GM12872 (cell line): Measurements from ENCODE around the gene CCNQ.

Experiments
- TF ChIP-seq, protein P1 (sequence below): IDR thresholded peaks from 3 replicates; pipeline ENCODE4 v1.5.1; 2011; ENCODE audit warnings: low read depth, mild to moderate bottlenecking, low read length, moderate library complexity; ENCODE audit not compliant: insufficient read depth

Gene CCNQ

DNA sequence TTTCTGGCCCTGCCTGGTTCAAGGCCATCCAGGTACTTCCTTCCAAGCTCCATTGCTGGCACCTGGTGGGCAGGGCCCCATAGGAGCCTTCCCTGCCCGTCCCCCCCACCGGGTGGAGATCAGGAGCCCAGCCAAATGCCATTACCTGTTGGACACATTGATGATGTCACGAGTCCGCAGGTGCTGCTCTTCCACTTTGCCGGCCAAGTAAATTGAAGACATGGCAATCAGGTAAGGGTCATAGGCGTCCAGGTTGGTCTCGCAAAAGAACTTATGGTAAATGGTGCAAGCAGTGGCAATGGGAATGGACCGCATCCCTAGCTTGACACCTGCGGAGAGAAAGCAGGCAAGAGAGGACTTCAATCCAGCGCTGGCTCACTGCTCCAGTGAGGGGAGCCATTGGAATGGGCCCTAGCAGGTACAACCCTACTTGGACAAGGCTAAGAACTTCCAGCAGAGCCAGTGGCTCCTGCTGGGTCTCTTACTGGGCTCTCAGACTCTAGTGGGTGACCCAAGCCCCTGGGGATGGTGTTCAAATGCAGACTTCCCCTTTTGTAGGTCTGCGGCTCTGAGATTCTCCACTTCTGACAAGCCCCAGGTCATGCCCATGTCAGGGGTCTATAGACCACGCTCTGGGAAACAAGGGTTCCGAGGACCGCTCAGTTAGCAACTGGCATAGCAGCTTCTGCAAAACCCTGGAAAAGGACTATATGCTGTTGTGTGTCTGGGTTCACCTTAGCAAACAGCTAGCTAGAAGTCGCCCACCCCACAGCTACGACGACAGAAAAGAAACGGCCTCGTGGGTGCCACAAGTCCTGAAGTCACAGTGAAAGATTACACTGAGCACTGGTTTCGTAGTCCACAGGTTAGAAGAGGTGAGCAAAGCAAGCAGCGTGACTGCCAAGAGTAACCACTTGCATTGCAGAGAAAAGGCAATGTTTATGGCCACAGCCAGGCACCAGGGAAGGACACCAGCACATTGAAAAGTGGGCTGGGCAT, 2.8 kb downstream of the CCNQ start:
- TF ChIP-seq, protein P1, sequence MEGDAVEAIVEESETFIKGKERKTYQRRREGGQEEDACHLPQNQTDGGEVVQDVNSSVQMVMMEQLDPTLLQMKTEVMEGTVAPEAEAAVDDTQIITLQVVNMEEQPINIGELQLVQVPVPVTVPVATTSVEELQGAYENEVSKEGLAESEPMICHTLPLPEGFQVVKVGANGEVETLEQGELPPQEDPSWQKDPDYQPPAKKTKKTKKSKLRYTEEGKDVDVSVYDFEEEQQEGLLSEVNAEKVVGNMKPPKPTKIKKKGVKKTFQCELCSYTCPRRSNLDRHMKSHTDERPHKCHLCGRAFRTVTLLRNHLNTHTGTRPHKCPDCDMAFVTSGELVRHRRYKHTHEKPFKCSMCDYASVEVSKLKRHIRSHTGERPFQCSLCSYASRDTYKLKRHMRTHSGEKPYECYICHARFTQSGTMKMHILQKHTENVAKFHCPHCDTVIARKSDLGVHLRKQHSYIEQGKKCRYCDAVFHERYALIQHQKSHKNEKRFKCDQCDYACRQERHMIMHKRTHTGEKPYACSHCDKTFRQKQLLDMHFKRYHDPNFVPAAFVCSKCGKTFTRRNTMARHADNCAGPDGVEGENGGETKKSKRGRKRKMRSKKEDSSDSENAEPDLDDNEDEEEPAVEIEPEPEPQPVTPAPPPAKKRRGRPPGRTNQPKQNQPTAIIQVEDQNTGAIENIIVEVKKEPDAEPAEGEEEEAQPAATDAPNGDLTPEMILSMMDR, result no peak

DNA sequence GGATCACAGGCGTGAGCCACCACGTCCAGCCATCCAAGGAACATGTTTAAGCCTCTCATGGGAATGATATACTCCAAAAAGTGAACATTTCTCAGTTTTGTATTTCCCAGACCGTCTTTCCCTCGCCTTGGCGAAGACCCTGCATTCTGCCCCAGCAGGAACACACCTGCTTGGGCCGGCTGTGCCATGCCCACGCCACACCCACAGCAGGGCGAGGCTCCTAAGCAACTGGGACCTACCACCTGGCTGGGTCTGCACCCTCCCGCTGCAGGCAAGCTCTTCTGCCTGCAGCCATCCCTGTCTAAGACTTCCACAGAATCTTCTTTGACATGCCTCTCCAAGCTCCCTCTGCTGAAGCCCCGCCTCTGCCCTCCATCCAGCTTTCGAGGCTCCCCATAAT, 3.6 kb downstream of the CCNQ start:
- TF ChIP-seq, protein P1, result no peak

DNA sequence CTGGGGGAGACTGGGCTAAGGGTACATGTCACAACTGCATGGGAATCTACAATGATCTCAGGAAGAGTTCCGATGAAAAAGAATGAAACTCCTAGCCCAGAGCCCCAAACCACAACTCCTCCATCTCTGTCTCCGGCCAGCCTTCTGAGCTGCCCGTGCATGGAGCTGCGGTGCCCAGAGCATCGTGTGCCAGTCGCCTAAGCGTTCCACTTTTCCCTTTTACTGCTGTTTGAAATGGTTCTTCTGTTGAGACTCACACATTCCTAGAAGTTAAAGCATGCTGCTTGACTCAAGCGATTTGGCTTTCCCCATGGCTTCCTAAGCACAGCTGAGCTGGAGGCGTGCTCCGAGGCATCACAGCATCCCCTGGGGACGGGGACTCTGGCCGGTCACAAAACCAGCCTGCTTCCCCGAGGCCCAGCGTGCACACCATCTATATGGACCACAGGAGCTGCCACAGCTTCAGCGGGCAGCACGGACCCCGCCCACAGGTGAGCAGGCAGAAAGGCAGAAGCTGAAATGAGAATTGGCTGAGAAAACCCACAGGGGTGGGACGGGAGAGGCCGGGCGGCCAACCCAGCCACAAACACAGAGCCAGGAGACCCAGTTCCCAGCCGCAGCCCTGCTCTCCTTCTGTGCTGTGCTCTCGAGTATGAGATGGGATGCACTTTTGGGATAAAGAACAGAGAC, 5.0 kb downstream of the CCNQ start:
- TF ChIP-seq, protein P1, result no peak

DNA sequence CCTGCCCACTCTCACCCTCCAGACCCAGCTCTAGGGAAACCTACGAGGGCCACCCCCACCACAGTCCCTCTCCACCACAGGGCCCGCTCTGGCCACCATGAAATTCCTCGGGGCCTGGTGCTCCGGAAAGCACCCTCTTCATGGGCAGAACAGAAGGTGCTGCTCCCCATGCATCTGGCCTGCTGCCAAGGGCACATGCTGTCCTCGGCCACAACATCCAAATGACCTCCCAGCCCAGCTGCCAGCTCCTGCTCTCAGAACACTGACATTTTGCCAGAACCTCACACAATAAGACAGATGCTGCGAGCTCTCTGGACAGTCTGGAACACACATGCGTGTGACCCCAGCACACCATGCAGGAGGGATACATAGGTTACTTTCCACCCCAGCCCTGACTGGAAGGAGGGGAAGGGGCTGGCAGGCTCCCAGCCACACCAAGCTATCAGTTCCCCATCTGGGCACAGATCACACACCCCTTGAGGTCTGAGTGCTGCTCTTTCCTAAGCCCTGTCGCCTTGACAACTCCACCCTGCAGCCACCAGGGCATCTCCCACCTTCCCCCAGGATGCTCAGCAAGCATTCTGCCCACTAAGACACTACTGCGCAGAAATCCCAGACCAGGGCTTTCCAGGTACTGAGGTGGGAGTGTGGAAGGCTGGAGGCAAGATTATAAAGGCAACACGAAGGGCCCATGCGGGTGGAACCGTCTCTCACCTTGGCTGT, 5.8 kb downstream of the CCNQ start:
- TF ChIP-seq, protein P1, result no peak

DNA sequence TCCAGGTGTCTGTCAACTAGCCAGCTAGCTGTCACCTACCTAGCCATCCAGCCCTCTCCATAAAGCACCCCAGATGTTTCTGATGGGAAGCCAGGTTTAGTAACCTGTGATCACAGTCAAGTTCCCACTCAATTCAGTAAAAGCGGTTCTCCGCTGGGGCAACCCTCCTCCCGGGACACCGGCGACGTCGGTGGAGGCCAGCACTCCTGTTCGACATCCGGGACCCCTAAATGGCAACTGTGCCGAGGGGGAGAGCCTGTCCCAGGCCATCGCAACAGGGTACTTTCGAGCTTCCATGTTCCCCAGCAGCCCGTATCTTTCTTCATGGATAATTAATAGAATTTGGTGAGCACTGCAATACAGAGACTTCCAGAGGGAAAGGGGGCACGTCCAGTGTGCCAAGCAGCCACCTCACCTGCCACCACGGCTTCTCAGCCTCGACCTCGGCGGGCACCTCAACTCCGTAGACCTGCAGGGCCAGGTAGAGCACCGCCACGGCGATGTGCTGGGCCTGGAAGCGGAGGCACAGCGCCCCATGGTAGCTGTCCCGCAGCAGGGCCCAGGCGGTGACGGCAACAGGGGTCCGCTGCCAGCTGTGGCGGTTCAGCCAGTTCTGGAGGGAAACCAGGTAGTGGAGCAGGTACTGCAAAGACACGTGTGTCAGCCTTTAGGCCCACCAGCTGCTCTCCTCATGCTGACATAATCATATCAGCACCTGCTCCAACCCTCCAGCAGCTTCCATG, 6.7 kb downstream of the CCNQ start:
- TF ChIP-seq, protein P1, result no peak

DNA sequence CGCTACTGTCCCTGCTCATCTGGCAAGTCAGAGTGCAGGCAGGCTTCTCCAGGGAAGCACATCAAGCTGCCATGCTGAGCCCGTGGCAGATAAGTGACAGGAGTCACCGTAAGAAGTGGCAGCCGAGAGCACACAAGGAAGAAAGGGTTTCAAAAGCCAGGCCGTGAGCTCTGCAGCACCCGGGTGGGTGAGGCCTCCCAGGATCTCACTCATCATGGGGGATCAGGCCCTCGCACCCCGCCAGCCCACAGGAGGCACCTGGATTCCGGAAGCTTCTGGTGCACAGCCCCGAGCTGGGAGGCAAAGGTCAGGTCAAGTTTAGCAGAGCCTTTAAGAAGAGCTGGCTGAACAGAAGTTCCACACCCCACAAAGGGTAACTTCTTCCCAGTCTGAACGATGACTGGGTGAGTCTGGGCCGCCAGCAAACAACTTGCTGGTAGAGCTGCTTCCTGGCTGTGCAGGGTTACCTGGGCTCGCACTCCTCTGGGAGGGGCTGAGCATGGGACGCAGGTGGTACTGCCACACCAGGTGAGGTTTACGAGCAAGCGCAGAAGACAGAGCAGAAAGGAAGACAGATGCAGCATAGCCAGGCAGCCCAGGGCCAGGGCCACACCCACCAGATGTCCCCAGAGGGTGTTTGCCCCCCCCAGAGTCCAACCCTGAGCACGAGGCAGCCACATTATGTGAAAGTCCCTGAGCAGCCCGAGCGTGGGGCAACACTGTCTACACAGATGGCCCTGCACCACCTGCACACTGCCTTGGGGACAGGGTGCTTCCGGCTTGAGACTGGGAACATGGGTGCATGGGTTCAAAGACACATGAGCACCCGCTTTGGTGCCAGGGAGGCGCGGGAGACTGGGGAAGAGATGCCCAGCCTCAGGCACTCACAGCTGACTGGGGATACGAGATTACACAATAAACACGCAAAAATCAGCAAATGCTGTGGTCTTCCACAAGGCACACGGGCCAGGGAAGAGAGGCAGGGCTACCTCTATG, 7.7 kb downstream of the CCNQ start:
- TF ChIP-seq, protein P1, result no peak
